ENCODE data around the gene MS4A7.

GRCh38 chr11:60370811-60371298, 7.5 kb upstream of the MS4A7 start:
- no peak for TF ChIP-seq CTCF (IDR thresholded peaks at IDR 0.05; ENCODE audit: insufficient read depth, low read length, poor library complexity, severe bottlenecking)
- no peak for TF ChIP-seq EZH2phosphoT487 (conservative IDR thresholded peaks at IDR 0.05; ENCODE audit: low read length)

All from SU-DHL-6 (cell line).